Gastroesophageal sphincter (tissue), 3 donors: ENCODE measurements around the gene PTGFRN.

ENCODE experiments used
- CTCF ChIP-seq, 4 experiments: fragments of 200-600 bp in 2 of 4; fragments of 450-650 bp in 2 of 4; sonication (generic) in 1 of 4; IDR thresholded peaks; one replicate each; pipeline ENCODE4 v1.5.1; 2017 to 2019; ENCODE audit warnings: antibody characterized with exemption in 4 of 4, mild to moderate bottlenecking in 2 of 4, moderate library complexity in 2 of 4
- EP300 ChIP-seq: sonication (generic); formaldehyde crosslinking; IDR thresholded peaks from one replicate; pipeline ENCODE4 v1.6.1; 2017; ENCODE audit warnings: antibody characterized with exemption, mild to moderate bottlenecking
- POLR2A ChIP-seq, 2 donors: fragments of 450-650 bp; IDR thresholded peaks; one replicate each; pipeline ENCODE4 v1.6.1; 2017; ENCODE audit warnings: antibody characterized with exemption in 2 of 2, mild to moderate bottlenecking in 2 of 2, moderate library complexity in 1 of 2
- POLR2AphosphoS5 ChIP-seq: sonication (generic); formaldehyde crosslinking; IDR thresholded peaks from one replicate; pipeline ENCODE4 v1.6.1; 2017; ENCODE audit warnings: antibody characterized with exemption

GRCh38 chr1:116891396-116892079, 18.2 kb upstream of the PTGFRN start:
- no peak for TF ChIP-seq POLR2A (IDR thresholded peaks at IDR 0.05)
- no peak for TF ChIP-seq CTCF (IDR thresholded peaks at IDR 0.05)
- TF ChIP-seq POLR2AphosphoS5, result no peak
- TF ChIP-seq EP300, result no peak
